Measurements from ENCODE around the gene NALCN.

DNA sequence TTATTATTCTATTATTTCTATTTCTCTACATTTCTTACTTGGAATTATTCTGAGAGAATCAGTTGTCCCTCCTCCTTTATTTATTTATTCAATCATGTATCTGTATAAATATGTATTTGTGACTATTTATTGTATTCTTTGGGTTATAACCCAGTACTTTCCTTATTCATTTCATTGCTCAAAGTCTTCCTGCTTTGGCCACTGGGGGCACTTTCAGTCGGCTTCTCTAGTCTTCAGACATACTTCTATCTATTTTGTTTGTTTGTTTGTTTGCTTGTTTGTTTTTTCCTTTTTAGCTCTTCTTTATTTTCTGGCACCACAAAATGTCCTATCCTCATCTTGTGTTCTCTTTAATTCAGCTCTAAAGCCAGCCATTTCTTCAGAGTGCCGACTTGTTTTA lies 260.4 kb downstream of the NALCN start:
- TF ChIP-seq TCF12 (IDR thresholded peaks at IDR 0.05; ENCODE audit: low read depth): no peak
- TF ChIP-seq RAD21 (IDR thresholded peaks at IDR 0.05; ENCODE audit: low read depth): no peak

All from Ishikawa (cell line).